ENCODE results near the gene HLF.

HLF gene
- 3.4 to 8.4 reads per million in 2 donors for total RNA-seq

GRCh38 chr17:55264645-55265298 is at the start of gene HLF:
HLF (plus strand) TSS chr17:55264960; CDS start chr17:55265485, 525 bp downstream.
- DNase-seq: peak; percentile 48 to 90 (median 63)

- no peak for DNase-seq
These were observed 49.0 kb upstream of the HLF start for GRCh38 chr17:55215711-55216110.

GRCh38 chr17:55216888-55217287 is 47.9 kb upstream of the HLF start:
- DNase-seq: no peak

DNA sequence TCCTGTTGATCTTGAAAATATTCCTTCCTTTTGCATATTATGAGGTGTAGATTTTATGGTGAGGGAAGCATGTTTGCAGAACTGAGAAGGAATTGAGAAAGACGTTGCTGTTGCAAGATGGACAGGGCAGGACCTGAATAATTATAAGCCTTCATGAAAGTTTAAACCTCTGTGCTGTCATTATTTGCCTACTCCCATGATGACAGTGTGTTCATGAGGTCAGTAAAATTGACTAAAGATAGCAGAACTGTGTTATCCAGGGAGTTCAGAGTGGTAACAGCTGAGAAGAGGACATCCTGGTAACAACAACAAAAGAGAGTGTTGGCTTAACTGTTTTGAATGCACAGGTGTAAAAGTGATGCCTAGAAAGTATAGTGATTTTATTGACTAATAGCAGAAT is 45.3 kb upstream of the HLF start:
- DNase-seq: no peak

DNA sequence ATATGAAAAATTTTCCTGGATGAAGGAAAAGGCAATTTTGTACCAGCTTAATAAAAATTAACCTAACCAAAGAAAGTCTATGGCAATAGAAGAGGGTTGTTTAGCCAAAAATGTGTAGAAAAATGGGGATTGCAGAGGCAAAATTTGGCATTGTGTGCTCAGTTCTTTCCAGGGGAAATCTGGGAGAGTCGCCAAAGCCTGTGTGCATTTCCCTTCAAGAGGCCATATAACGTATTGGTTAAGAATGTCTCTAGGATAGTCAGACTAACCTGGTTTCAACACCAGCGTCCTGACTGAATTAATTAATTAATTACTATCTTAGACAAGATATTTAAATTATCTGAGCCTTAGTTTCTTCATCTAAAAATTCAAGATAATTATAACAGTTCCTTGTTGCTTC is 44.8 kb upstream of the HLF start:
- no peak for DNase-seq

DNA sequence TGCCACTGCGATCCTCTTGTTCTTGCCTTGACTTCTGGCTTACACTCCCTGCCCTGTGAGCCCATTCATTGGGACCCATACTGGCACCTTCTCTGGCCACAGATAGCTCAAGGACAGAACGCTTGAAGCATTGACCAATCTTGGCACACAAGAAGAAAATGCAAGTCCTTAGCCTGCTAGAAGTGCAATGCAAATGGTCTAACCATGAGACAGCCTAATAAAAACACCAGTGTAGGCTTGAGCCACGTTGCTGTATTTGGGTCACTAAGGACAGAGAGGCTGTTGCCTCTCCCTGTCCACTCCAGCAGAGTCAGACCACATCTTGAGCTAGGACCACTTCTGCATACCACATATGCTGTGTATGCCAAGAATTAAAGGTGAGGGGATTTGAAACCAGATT is 41.2 kb upstream of the HLF start:
- no peak for DNase-seq

DNA sequence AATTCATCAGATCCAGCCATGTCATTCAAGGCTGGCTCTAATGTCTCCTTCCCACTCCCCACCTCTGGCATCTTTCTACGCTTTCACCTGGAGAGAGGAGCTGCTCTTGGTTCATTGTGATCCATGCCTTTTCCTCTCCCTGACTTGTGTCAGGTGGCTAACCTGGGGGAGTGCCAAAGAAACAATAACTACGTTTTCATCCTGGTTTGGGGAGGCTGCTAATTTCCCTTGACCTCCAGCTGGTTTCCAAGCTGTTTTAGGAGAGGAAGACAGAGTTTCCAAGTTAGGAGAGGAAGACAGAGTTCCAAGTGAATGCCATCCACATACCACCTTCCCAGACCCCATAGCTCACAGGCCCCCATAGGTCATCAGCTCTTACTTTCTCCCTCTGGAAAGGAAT is 40.0 kb upstream of the HLF start:
- no peak for DNase-seq

- no peak for DNase-seq
These were observed 39.5 kb upstream of the HLF start for GRCh38 chr17:55225237-55225636.

DNA sequence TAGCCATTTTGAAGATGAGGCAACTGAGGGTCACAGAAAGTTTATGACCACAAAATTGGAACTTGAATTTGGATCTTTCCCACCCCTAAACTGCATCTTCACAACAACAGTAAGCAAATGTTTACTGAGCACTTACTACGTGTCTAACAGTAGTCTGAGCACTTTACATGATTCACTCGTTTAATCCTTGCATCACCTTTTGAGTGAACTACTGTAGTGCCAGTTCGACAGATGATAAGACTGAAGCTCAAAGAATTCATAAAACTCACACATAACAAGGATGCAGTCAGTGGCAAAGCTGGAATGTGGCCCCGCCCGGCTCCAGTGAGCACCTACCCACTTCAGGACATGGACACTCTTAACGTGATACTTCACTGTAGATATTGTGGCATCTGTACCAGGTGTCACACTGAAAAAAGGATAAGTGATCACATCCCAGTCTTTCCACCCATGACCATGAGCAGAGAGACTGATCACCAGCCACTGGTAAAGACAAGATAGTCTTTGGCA is 36.0 kb upstream of the HLF start:
- no peak for DNase-seq

GRCh38 chr17:55229276-55229675 is 35.5 kb upstream of the HLF start:
- no peak for DNase-seq

DNA sequence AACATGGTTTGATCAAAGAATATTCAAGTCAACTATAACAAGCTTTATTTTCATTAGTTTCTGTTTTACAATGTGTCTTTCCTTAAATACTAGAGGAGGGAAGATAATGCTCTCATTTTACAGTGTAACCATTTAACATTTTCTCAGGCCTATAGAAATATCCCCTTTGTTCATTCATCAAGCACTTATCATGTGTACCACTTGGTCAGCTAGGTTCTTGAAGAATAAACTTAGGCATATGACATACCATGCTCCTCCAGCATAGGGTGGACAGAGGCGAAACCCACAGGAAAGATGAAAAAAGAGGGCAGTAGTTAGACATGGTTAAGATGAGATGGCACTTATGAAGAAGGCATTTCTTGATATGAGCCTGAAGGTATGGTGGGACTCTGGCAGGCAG is 34.0 kb upstream of the HLF start:
- DNase-seq: no peak

DNA sequence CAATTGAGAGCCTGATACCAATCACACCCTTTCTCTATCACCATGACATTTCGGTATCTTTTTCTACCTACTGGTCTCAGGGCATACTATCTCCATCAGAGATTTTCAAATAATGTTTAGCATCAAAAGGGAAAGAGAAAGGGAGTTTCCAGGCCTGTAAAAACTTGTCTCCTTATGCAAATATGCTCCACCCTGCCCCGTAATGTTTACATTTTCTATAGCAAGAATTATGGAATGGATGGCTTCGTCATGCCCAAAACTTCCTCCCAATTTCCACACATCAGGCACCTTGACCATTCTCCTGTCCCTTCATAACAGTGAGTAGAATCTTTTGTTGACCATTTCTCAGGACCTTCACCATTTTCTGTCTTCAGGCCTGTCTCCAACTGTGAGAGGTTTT is 30.9 kb upstream of the HLF start:
- no peak for DNase-seq

DNA sequence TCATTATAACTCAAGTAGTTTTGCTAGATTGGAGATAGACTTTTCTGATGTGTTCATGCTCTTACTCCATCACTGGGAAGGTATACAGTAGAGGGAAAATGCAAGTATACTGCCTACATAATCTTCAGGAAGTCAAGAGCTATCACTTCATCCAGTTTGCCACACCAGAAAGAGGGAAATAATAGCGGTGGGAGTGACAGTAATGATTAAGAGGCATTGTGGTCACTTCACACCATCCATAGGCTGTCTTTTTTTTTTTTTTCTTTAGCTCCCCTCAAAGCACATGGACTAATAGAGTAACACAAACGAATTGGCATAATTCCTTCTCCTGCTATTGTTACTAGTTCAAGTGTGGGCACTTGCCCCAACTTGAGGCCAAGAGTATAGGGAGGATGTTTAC is 28.4 kb upstream of the HLF start:
- no peak for DNase-seq

GRCh38 chr17:55237268-55237667 is 27.5 kb upstream of the HLF start:
- DNase-seq: peak in 1 of 5 experiments; percentile 71

DNA sequence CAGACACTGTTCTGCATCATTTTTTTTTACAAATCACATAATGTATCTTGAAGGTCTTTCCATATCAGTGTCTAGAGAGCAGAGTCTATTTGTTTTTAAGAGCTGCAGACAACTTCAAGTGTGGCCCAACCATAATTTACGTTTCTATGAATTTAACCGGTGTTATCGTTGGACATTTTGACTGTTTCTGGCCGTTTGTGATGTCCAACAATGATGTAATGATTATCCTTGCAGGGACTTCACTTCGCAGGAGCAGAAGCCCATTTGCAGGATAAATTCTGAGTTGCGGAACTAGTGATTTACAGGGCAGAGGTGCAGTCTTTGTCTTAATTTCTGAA is 26.9 kb upstream of the HLF start:
- peak in 1 of 5 experiments; percentile 3 for DNase-seq

GRCh38 chr17:55238179-55238930 is 26.4 kb upstream of the HLF start:
- DNase-seq: peak; percentile 71 to 93 (median 81)

DNA sequence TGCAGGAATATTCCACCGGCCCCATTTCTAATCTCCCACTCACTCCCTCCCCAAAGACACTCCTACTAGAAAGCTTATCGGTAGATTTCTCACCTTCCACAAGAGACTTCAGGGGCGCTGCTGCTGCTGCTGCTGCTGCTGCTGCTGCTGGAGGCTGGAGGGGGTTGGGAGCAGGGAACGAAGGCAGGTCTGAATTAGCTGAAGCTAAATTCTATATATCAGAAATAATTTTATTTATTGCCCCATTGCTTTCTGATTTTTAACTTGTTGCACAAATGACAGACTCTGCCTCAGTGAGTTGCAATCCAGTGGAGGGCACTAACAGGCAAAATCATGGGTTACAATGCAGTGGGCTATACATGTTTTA is 25.8 kb upstream of the HLF start:
- DNase-seq: peak in 2 of 5 experiments; percentile 7 to 18

DNA sequence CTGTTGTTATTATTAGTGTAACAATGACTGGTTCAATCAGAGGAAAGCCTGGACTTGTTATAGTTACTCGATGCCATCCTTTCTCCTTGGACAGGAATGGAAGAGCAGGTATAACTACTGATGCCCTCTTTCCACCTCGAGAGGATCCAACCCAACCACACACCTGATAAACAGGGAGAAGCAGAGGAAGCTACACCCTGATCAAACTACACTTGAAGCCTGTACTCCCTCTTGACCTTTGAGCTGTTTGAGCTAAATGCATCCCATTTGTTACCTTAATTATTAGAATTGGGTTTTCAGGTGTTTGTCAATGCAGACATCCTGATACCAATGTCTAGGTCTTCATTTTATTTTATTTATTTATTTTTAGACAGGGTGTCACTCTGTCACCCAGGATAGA is 23.7 kb upstream of the HLF start:
- DNase-seq: no peak

- DNase-seq: no peak
These were observed 22.3 kb upstream of the HLF start for GRCh38 chr17:55242476-55242875.

DNA sequence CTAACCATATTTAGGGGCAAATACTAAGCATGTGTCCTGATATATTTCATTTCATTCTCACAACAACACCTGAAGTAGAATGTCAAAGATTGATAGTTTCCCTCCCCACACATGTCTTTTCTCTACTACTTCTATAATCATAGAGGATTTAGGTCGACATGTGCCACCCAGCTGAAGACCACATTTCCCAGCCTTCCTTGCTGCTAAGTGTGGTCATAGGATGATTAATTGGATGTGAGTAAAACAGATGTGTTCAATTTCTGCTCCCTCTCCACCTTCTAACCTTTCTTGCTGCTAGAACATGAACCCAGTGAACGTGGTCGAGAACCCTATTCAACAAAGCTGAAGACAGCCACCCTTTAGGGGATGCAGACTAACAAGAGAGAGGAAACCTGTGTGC is 18.8 kb upstream of the HLF start:
- DNase-seq: no peak

GRCh38 chr17:55246583-55246982 is 18.2 kb upstream of the HLF start:
- DNase-seq: no peak

DNA sequence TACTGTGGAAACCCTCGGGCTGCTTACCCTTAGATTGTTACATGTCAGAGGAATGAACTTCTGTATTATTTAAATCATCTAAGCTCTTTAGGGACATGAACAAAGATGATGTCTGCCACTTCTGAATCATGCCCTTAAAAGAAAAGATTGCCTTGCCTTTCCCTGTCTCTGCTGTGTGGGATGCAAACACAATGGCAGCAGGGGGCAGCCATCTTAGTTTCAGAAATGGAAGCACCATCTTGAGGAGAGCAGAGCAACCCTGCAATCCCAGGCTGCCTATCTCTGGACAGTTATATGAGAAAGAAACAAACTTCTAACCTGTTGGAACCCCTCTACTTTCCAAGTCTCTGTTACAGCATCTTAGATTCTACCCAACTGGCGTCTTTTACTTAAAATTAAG is 16.7 kb upstream of the HLF start:
- no peak for DNase-seq

DNA sequence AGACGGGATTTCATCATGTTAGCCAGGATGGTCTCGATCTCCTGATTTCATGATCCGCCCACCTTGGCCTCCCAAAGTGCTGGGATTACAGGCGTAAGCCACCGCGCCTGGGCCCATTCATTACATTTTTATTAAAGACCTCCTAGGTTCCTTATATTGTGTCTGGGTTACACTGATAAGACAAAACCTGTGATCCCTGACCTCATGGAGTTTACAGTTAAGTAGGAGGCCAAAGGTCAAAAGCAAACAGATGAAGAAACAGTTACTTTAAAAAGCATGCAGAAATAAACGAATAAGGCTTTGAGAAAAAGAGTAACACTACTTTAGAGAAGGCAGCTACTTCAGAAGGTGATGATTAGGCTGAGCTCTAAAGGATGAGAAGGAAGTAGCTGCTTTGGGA is 14.9 kb upstream of the HLF start:
- DNase-seq: no peak

DNA sequence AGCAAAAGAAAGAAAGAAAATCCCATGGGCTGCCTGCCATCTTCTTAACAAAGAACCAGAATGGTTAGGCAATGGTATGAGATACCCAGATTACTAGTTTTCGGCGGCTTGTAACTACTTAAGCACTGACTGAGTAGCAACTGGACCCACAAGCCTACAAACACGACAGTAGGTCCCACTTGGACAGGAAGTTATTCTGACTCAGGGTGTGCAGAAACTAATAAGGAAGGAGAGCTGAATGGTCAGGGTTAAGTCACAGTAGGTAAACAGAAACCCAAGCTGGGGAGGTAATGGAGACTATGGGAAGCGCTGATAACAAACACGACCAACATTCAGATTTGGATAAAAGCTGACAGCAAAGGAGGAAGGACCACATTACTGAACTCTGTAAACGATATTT is 10.4 kb upstream of the HLF start:
- DNase-seq: no peak

Data from T-helper 2 cell (primary cell).